A549 treated with CORT108297 at 1 μM for 4 hours (cell line): ENCODE results near the gene ATL3. TPM values are rescaled to one million over a fixed set of nuclear protein-coding genes. Genes with fewer than 3 reads are reported as not detected.

Experiments used
- total RNA-seq: library from RNA; stranded (reverse); fragments of 200-300 nt; extraction: Qiagen RNA extraction; gene quantifications from 5 replicates; pipeline ENCODE4 v1.2.3, GENCODE V29; 2022

ATL3 gene
- total RNA-seq = 27.3 to 33.2 TPM (median 30.8 TPM) in 5 replicates

GRCh38 chr11:63671322-63672155 lies at the start of gene ATL3:
Gene ATL3, minus strand, starts transcription at chr11:63671376. Its CDS starts 41 bp downstream, at chr11:63671335.

GRCh38 chr11:63681321-63682065 lies 10.3 kb upstream of the ATL3 start, which contains the start of gene RTN3:
Gene RTN3, plus strand, starts transcription at chr11:63681500. Its CDS starts 137 bp downstream, at chr11:63681637.

GRCh38 chr11:63614136-63614671 lies 57.0 kb downstream of the ATL3 start, which contains the start of gene PLAAT3:
Gene PLAAT3, minus strand, starts transcription at chr11:63614433. Its CDS starts 419 bp downstream, at chr11:63614014.

Other genes starting within 250 kb of the ATL3 start
- 0.05 to 0.06 TPM in 2 of 5 replicates, not detected in the others for gene PLAAT5, start 180.2 kb downstream of the ATL3 start, total RNA-seq
- not detected in 5 replicates for gene LGALS12, start 165.3 kb downstream of the ATL3 start, total RNA-seq
- 1.3 to 2.6 TPM (median 2.0 TPM) in 5 replicates for gene PLAAT4, start 134.6 kb downstream of the ATL3 start, total RNA-seq
- 0.18 to 0.60 TPM (median 0.46 TPM) in 5 replicates for gene PLAAT2, start 108.0 kb downstream of the ATL3 start, total RNA-seq
- 43.3 to 62.2 TPM (median 54.1 TPM) in 5 replicates for gene PLAAT3, start 56.9 kb downstream of the ATL3 start, total RNA-seq
- 98.8 to 119 TPM (median 101 TPM) in 5 replicates for gene RTN3, start 10.1 kb upstream of the ATL3 start, total RNA-seq
- gene ZFTA, start 97.4 kb upstream of the ATL3 start, total RNA-seq = 5.0 to 7.7 TPM (median 6.4 TPM) in 5 replicates
- 35.4 to 55.5 TPM (median 53.5 TPM) in 5 replicates for gene SPINDOC, start 142.1 kb upstream of the ATL3 start, total RNA-seq
- 23.0 to 26.1 TPM (median 24.6 TPM) in 5 replicates for gene MARK2, start 167.7 kb upstream of the ATL3 start, total RNA-seq
- gene RCOR2, start 245.8 kb upstream of the ATL3 start, total RNA-seq = 0.87 to 1.3 TPM (median 1.1 TPM) in 5 replicates